HepG2 (cell line): ENCODE results near the gene MMP24OS. TPM values are rescaled to one million over a fixed set of nuclear protein-coding genes. Genes with fewer than 3 reads are reported as not detected.

Experiments
- ARHGAP35 ChIP-seq: sonication (generic); formaldehyde crosslinking; IDR thresholded peaks from 2 replicates; pipeline ENCODE4 v1.9.0; 2022; ENCODE audit warnings: mild to moderate bottlenecking, inconsistent platforms, moderate library complexity, missing genetic modification reagents, borderline replicate concordance
- ARNTL ChIP-seq: sonication (generic); formaldehyde crosslinking; IDR thresholded peaks from 2 replicates; pipeline ENCODE4 v1.4.0; 2020; ENCODE audit warnings: mild to moderate bottlenecking, missing genetic modification reagents
- ATF3 ChIP-seq: sonication (generic); formaldehyde crosslinking; IDR thresholded peaks from 2 replicates; pipeline ENCODE4 v1.4.0; 2020; ENCODE audit warnings: missing genetic modification reagents
- ATRX ChIP-seq: sonication (generic); formaldehyde crosslinking; IDR thresholded peaks from 2 replicates; pipeline ENCODE4 v1.4.0; 2020; ENCODE audit warnings: missing genetic modification reagents, borderline replicate concordance
- DPF2 ChIP-seq: sonication (generic); formaldehyde crosslinking; IDR thresholded peaks from 2 replicates; pipeline ENCODE4 v1.4.0; 2020; ENCODE audit warnings: mild to moderate bottlenecking, low read depth, missing genetic modification reagents, borderline replicate concordance
- FOXK1 ChIP-seq: sonication (generic); formaldehyde crosslinking; IDR thresholded peaks from 2 replicates; pipeline ENCODE4 v1.4.0; 2020; ENCODE audit warnings: low read depth, missing genetic modification reagents, borderline replicate concordance
- GPN1 ChIP-seq: sonication (generic); formaldehyde crosslinking; IDR thresholded peaks from 2 replicates; pipeline ENCODE4 v1.5.1; 2020; ENCODE audit warnings: missing genetic modification reagents, borderline replicate concordance
- HINFP ChIP-seq: sonication (generic); formaldehyde crosslinking; IDR thresholded peaks from 2 replicates; pipeline ENCODE4 v1.4.0; 2020; ENCODE audit warnings: low read depth, mild to moderate bottlenecking, missing genetic modification reagents
- MTF2 ChIP-seq: sonication (generic); formaldehyde crosslinking; IDR thresholded peaks from 2 replicates; pipeline ENCODE4 v1.5.0; 2020; ENCODE audit warnings: missing genetic modification reagents, borderline replicate concordance
- RBM39 ChIP-seq: fragments of 200-400 bp; formaldehyde crosslinking; IDR thresholded peaks from one replicate; pipeline ENCODE4 v1.6.1; 2018; ENCODE audit warnings: antibody characterized with exemption, mild to moderate bottlenecking, low read depth, low read length; ENCODE audit not compliant: poor library complexity, severe bottlenecking
- SP140L ChIP-seq: sonication (generic); formaldehyde crosslinking; IDR thresholded peaks from 2 replicates; pipeline ENCODE4 v1.4.0; 2020; ENCODE audit warnings: missing genetic modification reagents, borderline replicate concordance
- STAT5B ChIP-seq: sonication (generic); formaldehyde crosslinking; IDR thresholded peaks from 2 replicates; pipeline ENCODE4 v1.4.0; 2020; ENCODE audit warnings: missing genetic modification reagents
- YEATS4 ChIP-seq: sonication (generic); formaldehyde crosslinking; IDR thresholded peaks from 2 replicates; pipeline ENCODE4 v1.4.0; 2020; ENCODE audit warnings: missing genetic modification reagents, borderline replicate concordance
- ZNF12 ChIP-seq: sonication (generic); formaldehyde crosslinking; IDR thresholded peaks from 2 replicates; pipeline ENCODE4 v1.5.0; 2020; ENCODE audit warnings: missing genetic modification reagents
- ZNF180 ChIP-seq: sonication (generic); formaldehyde crosslinking; IDR thresholded peaks from 2 replicates; pipeline ENCODE4 v1.4.0; 2020; ENCODE audit warnings: low read depth, missing genetic modification reagents, borderline replicate concordance
- ZNF34 ChIP-seq: sonication (generic); formaldehyde crosslinking; IDR thresholded peaks from 2 replicates; pipeline ENCODE4 v1.4.0; 2020; ENCODE audit warnings: mild to moderate bottlenecking, missing genetic modification reagents, borderline replicate concordance
- ZNF484 ChIP-seq: sonication (generic); formaldehyde crosslinking; IDR thresholded peaks from 2 replicates; pipeline ENCODE4 v1.5.1; 2020; ENCODE audit warnings: mild to moderate bottlenecking, low read depth, missing genetic modification reagents, borderline replicate concordance
- ZNF549 ChIP-seq: sonication (generic); formaldehyde crosslinking; IDR thresholded peaks from 2 replicates; pipeline ENCODE4 v1.5.0; 2020; ENCODE audit warnings: missing genetic modification reagents
- ZNF558 ChIP-seq: sonication (generic); formaldehyde crosslinking; IDR thresholded peaks from 2 replicates; pipeline ENCODE4 v1.9.0; 2022; ENCODE audit warnings: mild to moderate bottlenecking, missing genetic modification reagents, borderline replicate concordance
- ZNF570 ChIP-seq: sonication (generic); formaldehyde crosslinking; IDR thresholded peaks from 2 replicates; pipeline ENCODE4 v1.4.0; 2020; ENCODE audit warnings: mild to moderate bottlenecking, missing genetic modification reagents, borderline replicate concordance
- ZNF782 ChIP-seq: sonication (generic); formaldehyde crosslinking; IDR thresholded peaks from 2 replicates; pipeline ENCODE4 v1.4.0; 2020; ENCODE audit warnings: missing genetic modification reagents, mild to moderate bottlenecking, borderline replicate concordance
- ZNF788 ChIP-seq: sonication (generic); formaldehyde crosslinking; IDR thresholded peaks from 2 replicates; pipeline ENCODE4 v1.5.0; 2020; ENCODE audit warnings: mild to moderate bottlenecking, missing genetic modification reagents, borderline replicate concordance
- ZSCAN31 ChIP-seq: sonication (generic); formaldehyde crosslinking; IDR thresholded peaks from 2 replicates; pipeline ENCODE4 v1.5.0; 2020; ENCODE audit warnings: low read depth, mild to moderate bottlenecking, missing genetic modification reagents
- polyA plus RNA-seq, 8 experiments: library from polyadenylated mRNA; depleted of rRNA in 3 of 8; stranded (reverse) in 7 of 8; unstranded in 1 of 8; fragments of >200 nt; fragmentation: Illumina TruSeq in 4 of 8; extraction: Trizol in 4 of 8; gene quantifications; 2 replicates each; pipeline versions ENCODE4 v1.2.1 to v1.2.3, GENCODE V29; 2011 to 2016; ENCODE audit warnings: low read depth in 4 of 8, missing spikeins in 1 of 8, mixed read lengths in 1 of 8; ENCODE audit not compliant: insufficient read depth in 1 of 8
- total RNA-seq, 5 experiments: library from RNA; depleted of rRNA; stranded (reverse); fragments of >200 nt; fragmentation: Illumina TruSeq; extraction: Trizol; gene quantifications; 2 replicates each; pipeline ENCODE4 v1.2.3, GENCODE V29; 2016; ENCODE audit warnings: low read depth in 1 of 5
- TF ChIP-seq, protein P1 (sequence below): sonication (generic); formaldehyde crosslinking; IDR thresholded peaks from 2 replicates; pipeline ENCODE4 v1.8.0; 2023; ENCODE audit warnings: mild to moderate bottlenecking, missing genetic modification reagents
- TF ChIP-seq, protein P2 (sequence below): fragments of 450-650 bp; IDR thresholded peaks from 2 replicates; pipeline ENCODE4 v1.6.1; 2016

Gene MMP24OS
- total and polyA plus RNA-seq, 2 of the 13 experiments (the other 11 are each of a cell fraction or from before 2014, with no cell fraction given): 6.0 to 8.5 TPM

GRCh38 chr20:35305682-35306556 lies 28.0 kb upstream of the MMP24OS start (continued):
- TF ChIP-seq ZNF558 (CRISPR knock-in tag) (no peak), SP140L (CRISPR knock-in tag) (no peak), ZNF549 (CRISPR knock-in tag) (no peak), ZNF782 (CRISPR knock-in tag) (no peak), ZNF484 (CRISPR knock-in tag) (no peak), ARHGAP35 (CRISPR knock-in tag) (no peak), ZNF12 (peak; percentile 76; the same call in 1 of the 2 replicates), STAT5B (CRISPR knock-in tag) (no peak), FOXK1 (CRISPR knock-in tag) (peak; percentile 72; the same call in 1 of the 2 replicates), ZNF34 (CRISPR knock-in tag) (no peak), ZNF570 (CRISPR knock-in tag) (no peak), MTF2 (CRISPR knock-in tag) (no peak), ZSCAN31 (no peak), ARNTL (CRISPR knock-in tag) (0 out of 2 replicates have a peak, but pooled peaks have one; percentile 33), GPN1 (CRISPR knock-in tag) (no peak), DPF2 (CRISPR knock-in tag) (no peak), ATF3 (CRISPR knock-in tag) (peak; percentile 81; the same call in 1 of the 2 replicates), RBM39 (no peak), HINFP (no peak), ZNF180 (no peak), ATRX (no peak; the same call in 1 of the 2 replicates), YEATS4 (CRISPR knock-in tag) (no peak), ZNF788 (CRISPR knock-in tag) (no peak)
- TF ChIP-seq, protein P1, sequence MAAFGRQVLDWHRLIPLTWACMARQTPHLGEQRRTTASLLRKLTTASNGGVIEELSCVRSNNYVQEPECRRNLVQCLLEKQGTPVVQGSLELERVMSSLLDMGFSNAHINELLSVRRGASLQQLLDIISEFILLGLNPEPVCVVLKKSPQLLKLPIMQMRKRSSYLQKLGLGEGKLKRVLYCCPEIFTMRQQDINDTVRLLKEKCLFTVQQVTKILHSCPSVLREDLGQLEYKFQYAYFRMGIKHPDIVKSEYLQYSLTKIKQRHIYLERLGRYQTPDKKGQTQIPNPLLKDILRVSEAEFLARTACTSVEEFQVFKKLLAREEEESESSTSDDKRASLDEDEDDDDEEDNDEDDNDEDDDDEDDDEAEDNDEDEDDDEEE (CRISPR knock-in tag): no peak
- TF ChIP-seq, protein P2, sequence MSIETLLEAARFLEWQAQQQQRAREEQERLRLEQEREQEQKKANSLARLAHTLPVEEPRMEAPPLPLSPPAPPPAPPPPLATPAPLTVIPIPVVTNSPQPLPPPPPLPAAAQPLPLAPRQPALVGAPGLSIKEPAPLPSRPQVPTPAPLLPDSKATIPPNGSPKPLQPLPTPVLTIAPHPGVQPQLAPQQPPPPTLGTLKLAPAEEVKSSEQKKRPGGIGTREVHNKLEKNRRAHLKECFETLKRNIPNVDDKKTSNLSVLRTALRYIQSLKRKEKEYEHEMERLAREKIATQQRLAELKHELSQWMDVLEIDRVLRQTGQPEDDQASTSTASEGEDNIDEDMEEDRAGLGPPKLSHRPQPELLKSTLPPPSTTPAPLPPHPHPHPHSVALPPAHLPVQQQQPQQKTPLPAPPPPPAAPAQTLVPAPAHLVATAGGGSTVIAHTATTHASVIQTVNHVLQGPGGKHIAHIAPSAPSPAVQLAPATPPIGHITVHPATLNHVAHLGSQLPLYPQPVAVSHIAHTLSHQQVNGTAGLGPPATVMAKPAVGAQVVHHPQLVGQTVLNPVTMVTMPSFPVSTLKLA: no peak
